Measurements from ENCODE around the gene ATP8B3.

Gene ATP8B3

DNA sequence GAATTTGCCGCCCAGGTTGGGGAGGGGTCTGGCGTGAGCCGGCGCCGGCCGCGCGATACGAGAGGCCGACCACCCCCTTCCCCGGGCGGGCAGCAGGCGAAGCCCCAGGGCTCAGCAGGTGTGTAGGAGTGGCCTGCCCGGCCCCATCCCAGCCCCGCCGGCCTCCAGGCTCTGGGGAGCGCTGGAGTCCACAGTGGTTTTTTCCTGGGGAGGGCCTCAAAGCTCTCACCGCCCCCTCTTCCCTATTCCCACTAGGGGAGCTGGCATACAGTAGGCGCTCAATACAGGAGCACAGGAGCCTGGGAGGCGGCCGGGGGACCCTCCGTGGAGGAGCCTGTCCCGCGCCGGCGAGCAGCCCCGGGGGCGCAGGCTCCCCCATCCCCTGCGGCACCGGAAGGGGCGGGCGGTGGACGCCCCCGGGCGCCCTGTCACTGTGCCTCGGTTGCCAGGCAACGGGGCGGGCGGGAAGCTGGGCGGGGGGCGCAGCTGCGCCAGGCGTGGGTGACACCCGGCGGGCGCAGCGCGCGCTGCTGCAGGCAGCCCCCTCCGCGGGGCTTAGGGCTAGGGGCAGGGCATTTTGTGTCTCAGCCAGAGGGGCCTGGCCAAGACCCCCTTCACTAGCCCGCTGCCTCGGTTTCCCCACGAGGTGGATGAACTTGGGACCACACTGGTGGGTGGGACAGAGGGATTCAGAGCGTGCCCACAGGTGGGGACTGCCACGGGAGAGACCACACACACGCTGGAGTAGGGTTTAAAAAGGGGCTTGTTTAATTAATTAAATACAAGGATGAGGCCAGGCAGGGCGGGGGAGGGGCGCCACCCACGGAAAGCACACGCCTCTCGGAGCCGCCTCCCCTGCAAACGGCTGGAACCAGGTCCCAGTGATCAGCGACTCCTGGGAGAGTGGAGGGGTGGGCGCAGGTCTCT is 39.8 kb upstream of the ATP8B3 start:
- no peak for DNase-seq

DNA sequence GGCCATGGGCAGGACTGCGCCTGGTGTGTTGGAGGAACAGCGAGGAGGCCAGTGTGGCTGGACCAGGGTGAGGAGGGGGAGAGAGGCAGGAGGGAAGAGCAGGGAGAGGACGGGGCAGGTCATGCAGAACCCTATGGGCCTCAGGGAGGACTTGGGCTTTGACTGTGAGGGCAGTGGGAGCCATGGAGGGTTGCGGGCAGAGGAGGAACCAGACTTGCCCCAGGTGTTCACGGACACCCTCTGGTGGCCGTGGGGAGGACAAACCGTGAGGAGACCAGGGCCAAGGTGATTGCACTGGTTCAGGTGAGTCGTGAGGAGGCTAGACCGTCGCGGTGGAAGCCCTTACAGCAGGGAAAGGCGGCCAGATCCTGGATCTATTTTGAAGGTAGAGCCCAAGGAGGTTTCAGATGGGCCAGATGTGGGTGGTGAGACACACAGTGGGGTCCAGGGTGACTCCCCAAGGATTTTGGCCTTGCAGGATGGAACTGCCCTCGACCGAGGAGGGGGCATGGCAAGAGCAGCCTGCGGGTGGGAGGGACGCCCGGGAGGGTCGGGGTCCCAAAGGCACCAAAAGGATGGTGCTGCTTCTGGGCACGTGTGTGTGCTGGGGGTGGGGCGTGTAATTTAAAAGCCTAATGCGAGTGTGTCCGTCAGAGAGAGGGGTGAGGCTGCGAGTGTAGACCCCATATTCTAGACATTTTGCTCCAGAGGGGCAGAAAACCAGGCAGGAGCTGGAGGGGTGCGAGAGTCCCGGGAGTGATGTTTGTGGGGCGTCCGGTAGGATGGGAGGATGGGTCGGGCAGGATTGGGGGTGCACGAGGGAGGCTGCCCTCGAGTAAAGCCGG is 39.0 kb upstream of the ATP8B3 start:
- no peak for DNase-seq

- no peak for DNase-seq
Observed at GRCh38 chr19:1849886-1850398, 37.9 kb upstream of the ATP8B3 start.

GRCh38 chr19:1849132-1849474 is 37.0 kb upstream of the ATP8B3 start:
- DNase-seq, result no peak

DNA sequence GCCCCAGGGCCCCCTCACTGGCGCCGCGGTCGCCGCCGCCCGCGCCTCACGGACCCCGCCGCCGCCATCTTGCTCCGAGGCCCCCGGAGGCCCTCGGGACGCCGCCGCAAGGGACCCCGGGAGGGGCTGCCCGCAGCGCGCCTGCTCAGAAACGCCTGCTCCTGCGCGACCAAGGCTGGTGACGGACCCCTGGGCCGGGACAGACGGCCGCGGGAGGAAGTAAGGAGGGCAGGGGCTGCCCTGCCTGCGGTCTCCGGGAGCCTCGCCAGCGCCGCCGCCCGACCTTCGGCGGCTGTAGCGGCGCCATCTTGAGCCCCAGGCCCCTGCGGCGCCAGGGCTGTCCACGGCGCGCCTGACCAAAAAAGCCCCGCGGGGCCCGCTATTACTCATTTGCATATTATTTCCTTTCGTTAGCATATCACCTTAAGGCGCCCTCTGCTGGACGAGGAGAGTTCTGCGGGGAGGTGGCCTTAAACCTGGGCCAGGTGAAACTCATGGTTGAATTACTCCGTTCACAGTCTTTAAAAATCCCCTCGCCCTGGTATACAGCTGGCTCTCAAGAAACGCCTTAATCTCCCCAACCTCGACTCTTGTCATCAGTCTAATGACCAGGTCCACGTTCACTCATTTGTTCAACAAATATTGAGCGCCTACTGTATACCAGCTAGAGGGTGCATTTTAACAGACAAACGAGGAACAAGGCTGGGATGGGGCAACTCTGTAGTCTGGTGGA is 36.5 kb upstream of the ATP8B3 start, which contains the start of gene REXO1:
Gene REXO1 (minus strand): TSS at position 85 of the 733 bp plus-strand sequence. CDS start 125 bp downstream, outside the sequence.
- DNase-seq, result peak; percentile 67

GRCh38 chr19:1847684-1848398 is 35.8 kb upstream of the ATP8B3 start:
- DNase-seq, result no peak

- no peak for DNase-seq
Observed at GRCh38 chr19:1847348-1847683, 35.2 kb upstream of the ATP8B3 start.

DNA sequence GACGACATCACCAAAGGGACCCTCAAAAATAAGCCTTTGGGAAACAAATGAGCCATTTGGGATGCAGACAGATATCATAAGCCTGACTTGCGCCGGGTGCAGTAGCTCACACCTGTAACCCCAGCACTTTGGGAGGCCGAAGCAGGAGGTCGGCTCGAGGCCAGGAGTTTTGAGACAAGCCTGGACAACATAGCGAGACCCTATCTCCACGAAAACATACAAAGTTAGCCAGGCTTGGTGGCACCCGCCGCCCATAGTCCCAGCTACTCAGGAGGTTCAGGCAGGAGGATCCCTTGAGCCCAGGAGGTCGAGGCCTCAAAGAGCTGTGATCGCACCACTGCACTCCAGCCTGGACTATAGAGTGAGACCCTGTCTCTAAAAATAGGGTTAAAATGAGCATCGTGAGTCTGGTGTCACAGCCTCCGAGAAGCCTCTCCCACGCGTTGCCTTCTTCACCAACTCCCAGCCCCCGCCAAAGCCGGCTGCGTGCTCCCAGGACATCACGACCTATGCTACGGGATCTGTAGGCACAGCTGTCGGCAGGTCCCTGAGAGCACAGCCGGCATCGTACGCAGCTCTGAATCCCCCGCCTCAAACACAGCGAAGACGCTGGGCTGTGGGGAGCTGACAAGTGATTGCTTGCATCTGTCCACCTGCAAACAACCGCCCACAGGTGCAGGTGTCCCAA is 34.6 kb upstream of the ATP8B3 start:
- DNase-seq, result no peak

DNA sequence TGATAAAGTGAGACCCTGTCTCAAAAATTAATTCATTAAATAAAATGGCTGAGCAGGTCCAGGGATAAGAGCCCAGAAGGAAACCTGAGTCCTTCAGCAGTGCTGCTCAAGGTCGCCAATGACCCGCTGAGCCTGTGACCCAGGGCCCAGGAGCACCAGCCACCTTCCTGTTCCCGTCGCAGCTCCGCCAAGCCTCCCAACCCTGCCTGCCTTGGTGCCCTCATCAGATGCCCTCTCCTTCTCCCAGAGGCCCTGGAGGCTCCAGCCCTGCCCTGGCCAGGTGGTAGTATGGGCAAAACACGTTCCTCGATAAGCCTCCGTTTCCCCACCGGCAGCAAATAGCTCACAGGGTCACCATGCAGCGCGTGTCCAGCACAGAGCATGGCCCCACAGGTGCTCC is 33.6 kb upstream of the ATP8B3 start:
- DNase-seq, result no peak

DNA sequence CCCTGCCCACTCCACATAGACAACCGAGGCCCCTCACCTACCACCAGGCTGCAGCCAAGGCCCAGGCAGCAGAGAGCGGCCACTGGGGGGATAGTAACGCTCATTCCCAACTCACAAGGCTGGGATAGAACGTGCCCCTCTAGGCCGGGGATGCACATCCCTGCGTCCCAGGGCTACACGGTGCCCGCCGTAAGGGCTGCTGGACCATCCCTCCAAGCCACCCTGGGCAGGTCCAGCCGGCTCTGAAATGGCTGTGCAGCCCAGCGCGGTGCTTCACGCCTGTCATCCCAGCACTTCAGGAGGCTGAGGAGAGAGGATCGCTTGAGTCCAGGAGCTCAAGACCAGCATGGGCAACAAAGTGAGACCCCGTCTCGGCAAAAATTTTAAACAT is 33.0 kb upstream of the ATP8B3 start:
- no peak for DNase-seq

GRCh38 chr19:1844513-1845124 is 32.5 kb upstream of the ATP8B3 start:
- DNase-seq, result no peak

- no peak for DNase-seq
Observed at GRCh38 chr19:1843646-1844394, 31.7 kb upstream of the ATP8B3 start.

DNA sequence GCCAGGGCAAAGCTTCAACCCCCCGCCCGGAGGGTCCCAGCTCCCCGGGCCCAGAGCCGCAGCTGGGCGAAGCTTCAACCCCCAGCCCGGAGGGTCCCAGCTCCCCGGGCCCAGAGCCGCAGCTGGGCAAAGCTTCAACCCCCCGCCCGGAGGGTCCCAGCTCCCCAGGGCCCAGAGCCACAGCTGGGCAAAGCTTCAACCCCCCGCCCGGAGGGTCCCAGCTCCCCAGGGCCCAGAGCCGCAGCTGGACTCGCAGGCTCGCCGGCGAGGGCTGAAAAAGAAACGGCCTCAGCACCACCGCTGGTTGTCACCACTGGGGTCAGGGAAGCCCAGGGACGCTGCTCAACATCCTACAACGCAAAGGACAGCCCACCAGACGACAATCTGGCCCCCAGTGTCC is 31.0 kb upstream of the ATP8B3 start:
- no peak for DNase-seq

DNA sequence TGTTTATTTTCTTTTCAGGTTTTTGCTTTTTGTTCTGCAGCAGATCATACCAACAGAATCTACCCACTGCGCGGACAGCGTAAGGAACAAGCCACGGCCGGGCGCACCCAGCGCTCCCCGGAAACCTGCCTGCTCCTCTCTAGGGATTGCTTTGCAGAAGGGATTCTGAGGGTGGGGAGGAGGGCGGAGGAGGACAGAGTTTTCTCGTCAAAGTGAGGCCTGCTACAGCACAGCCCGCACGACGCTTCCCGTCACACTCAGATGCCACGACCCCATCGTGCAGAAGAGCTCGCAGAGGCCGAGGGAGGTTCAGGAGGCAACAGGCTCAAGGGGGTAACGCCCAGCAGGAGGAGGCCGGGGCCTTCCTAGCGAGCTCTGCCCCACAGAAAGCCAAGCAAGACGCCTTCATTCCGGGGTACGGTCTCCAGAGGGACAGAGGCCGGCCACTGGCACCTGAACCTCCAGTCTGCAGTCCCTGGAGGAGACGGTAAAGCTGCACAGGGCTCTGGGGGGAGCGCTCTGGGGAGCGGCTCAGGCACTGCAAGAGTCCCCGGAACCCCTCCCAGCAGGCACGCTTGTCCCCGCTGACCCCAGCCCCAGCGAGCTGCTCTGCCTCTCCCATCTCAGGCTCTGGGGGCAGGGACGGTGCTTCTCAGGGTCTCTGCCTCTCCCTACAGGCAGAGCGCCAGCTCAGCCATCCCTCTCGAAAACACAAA is 29.3 kb upstream of the ATP8B3 start:
- no peak for DNase-seq

- no peak for DNase-seq
Observed at GRCh38 chr19:1840541-1841115, 28.6 kb upstream of the ATP8B3 start.

- no peak for DNase-seq
Observed at GRCh38 chr19:1839658-1840540, 27.8 kb upstream of the ATP8B3 start.

DNA sequence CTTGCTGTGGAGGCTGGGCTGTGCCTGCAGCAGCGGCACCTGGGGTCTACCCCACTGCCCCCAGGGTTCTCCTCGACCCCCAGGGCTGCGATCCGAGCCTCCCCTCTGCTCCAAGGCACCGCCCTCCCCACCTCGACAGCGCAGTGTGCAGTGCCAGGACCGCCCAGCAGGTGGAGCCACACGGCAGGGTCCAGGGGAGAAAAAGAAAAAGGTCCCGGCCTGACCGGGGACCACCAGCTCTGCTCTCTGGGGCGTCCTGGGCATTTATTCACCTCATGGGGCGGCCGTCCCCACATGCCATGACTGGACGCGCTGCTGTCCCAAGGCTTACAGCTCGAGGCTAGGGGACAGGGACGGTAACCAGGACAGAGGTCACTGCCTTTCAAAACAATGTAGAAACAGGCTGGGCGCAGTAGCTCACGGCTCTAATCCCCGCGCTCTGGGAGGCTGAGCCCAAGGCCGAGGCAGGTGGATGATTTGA is 25.6 kb upstream of the ATP8B3 start:
- no peak for DNase-seq

- DNase-seq, result no peak
Observed at GRCh38 chr19:1837222-1837565, 25.1 kb upstream of the ATP8B3 start.
